Upper lobe of right lung (tissue), 1 donor: ENCODE results near the gene APOA1. TPM values are rescaled to one million over a fixed set of nuclear protein-coding genes. Genes with fewer than 3 reads are reported as not detected.

Experiments used
- ATAC-seq: fragments of 200-7000 bp; cut with Tn5 transposase; one replicate; pipeline ENCODE4 v1.9.1; 2020; ENCODE audit warnings: mild to moderate bottlenecking, moderate library complexity
- DNase-seq: peaks from one replicate; pipeline ENCODE4 v3.0.0-alpha.2; 2020
- H3K27ac ChIP-seq: fragments of 200-600 bp; one replicate; pipeline ENCODE4 v1.8.0; 2022
- H3K27me3 ChIP-seq: fragments of 200-600 bp; one replicate; pipeline ENCODE4 v1.8.0; 2022; ENCODE audit warnings: mild to moderate bottlenecking
- H3K36me3 ChIP-seq: fragments of 200-600 bp; one replicate; pipeline ENCODE4 v1.8.0; 2022
- H3K4me1 ChIP-seq: fragments of 200-600 bp; one replicate; pipeline ENCODE4 v1.8.0; 2022
- H3K4me3 ChIP-seq: fragments of 200-600 bp; one replicate; pipeline ENCODE4 v1.8.0; 2022; ENCODE audit warnings: mild to moderate bottlenecking
- H3K9me3 ChIP-seq: fragments of 200-600 bp; one replicate; pipeline ENCODE4 v1.8.0; 2022
- CTCF ChIP-seq: fragments of 200-600 bp; IDR thresholded peaks from one replicate; pipeline ENCODE4 v1.8.0; 2022; ENCODE audit warnings: antibody characterized with exemption
- intact Hi-C: fragments of 100-400 bp; cut with DNase I; formaldehyde crosslinking; loops from one replicate; pipeline ENCODE4 v1.11.0; 2022
- total RNA-seq: library from RNA; stranded (reverse); fragmentation: NEBNext Ultra II Directional; extraction: Animal tissue kit (Norgen Biotek cat#: 25700); gene quantifications from one replicate; pipeline ENCODE4 v1.2.1, GENCODE V29; 2021
- donor health status: DM: no; HTN: yes; CAD: no; lungs with severe emphysema.

APOA1 gene
- total RNA-seq, 1 donor from 2014 or later: 5.4 TPM

- H3K36me3 ChIP-seq: no peaks in the 10 kb centered on the region
- ATAC-seq: no peak
- intact Hi-C loops: no loop called here
- no peak overlapping the region for H3K27ac ChIP-seq
- no peak for DNase-seq
- no peaks in the 10 kb centered on the region for H3K27me3 ChIP-seq
- H3K4me3 ChIP-seq: no peak overlapping the region
- H3K9me3 ChIP-seq: no peaks in the 10 kb centered on the region
- no peak for TF ChIP-seq CTCF
- H3K4me1 ChIP-seq: peaks cover 3% of the 10 kb centered on the region
Measured at GRCh38 chr11:116796548-116796947, 40.9 kb downstream of the APOA1 start.

- no peak for ATAC-seq
- intact Hi-C loops: no loop called here
Measured at GRCh38 chr11:116794851-116795250, 42.6 kb downstream of the APOA1 start.

GRCh38 chr11:116793772-116794097 is 43.7 kb downstream of the APOA1 start:
- Histone ChIP-seq H3K9me3 (no peaks in the 10 kb centered on the region), H3K27ac (no peak overlapping the region), H3K27me3 (no peaks in the 10 kb centered on the region), H3K36me3 (no peaks in the 10 kb centered on the region), H3K4me1 (peaks cover 10% of the 10 kb centered on the region), H3K4me3 (no peak overlapping the region)
- TF ChIP-seq CTCF: no peak
- intact Hi-C loops: no loop called here
- DNase-seq (no peak), ATAC-seq (peak; percentile 14)

More at GRCh38 chr11:116794851-116795250, 42.6 kb downstream of the APOA1 start:
- H3K4me3 ChIP-seq: no peak overlapping the region
- no peaks in the 10 kb centered on the region for H3K9me3 ChIP-seq
- no peak for TF ChIP-seq CTCF
- no peaks in the 10 kb centered on the region for H3K36me3 ChIP-seq
- peaks cover 10% of the 10 kb centered on the region for H3K4me1 ChIP-seq
- H3K27ac ChIP-seq: no peak overlapping the region
- no peak for DNase-seq
- H3K27me3 ChIP-seq: no peaks in the 10 kb centered on the region

GRCh38 chr11:116792869-116793771 is 44.3 kb downstream of the APOA1 start:
- intact Hi-C loops: no loop called here
- DNase-seq: no peak

GRCh38 chr11:116792144-116792868 is 45.1 kb downstream of the APOA1 start:
- no peaks in the 10 kb centered on the region for H3K9me3 ChIP-seq
- H3K27ac ChIP-seq: no peak overlapping the region
- no peaks in the 10 kb centered on the region for H3K36me3 ChIP-seq
- H3K27me3 ChIP-seq: no peaks in the 10 kb centered on the region
- no peak for TF ChIP-seq CTCF
- DNase-seq: no peak
- intact Hi-C loops: no loop called here
- no peak for ATAC-seq
- H3K4me3 ChIP-seq: no peak overlapping the region
- peaks cover 14% of the 10 kb centered on the region for H3K4me1 ChIP-seq

More at GRCh38 chr11:116792869-116793771, 44.3 kb downstream of the APOA1 start:
- Histone ChIP-seq H3K27me3 (no peaks in the 10 kb centered on the region), H3K4me3 (no peak overlapping the region), H3K9me3 (no peaks in the 10 kb centered on the region), H3K27ac (no peak overlapping the region), H3K36me3 (no peaks in the 10 kb centered on the region), H3K4me1 (peaks cover 14% of the 10 kb centered on the region)
- no peak for TF ChIP-seq CTCF
- ATAC-seq: no peak
